ENCODE results near the gene ANKFY1. TPM values are rescaled to one million over a fixed set of nuclear protein-coding genes. Genes with fewer than 3 reads are reported as not detected.
A peak's percentile ranks its signal among the peaks of the same experiment; 100 is the strongest.

Gene ANKFY1
- total RNA-seq, 1 donor from 2014 or later = 44.2 TPM

GRCh38 chr17:4161967-4162305 is 101.8 kb downstream of the ANKFY1 start:
- Histone ChIP-seq H3K4me3 (no peak overlapping the region), H3K27me3 (no peaks in the 10 kb centered on the region), H3K4me1 (peaks cover 37% of the 10 kb centered on the region), H3K27ac (peak overlapping the region; percentile 14), H3K36me3 (peaks cover 0 to 28% of the 10 kb centered on the region in 2 donors), H3K9me3 (no peaks in the 10 kb centered on the region)
- DNase-seq (ENCODE audit: extremely low spot score in 2 of 2) = no peak
- intact Hi-C loops (cut with DNase I) = no loop called here
- TF ChIP-seq POLR2A (IDR thresholded peaks at IDR 0.05) = no peak
- TF ChIP-seq POLR2AphosphoS5 (IDR thresholded peaks at IDR 0.05; ENCODE audit: insufficient read depth in 1 of 2, low read depth in 1 of 2) = no peak
- TF ChIP-seq, protein P1, sequence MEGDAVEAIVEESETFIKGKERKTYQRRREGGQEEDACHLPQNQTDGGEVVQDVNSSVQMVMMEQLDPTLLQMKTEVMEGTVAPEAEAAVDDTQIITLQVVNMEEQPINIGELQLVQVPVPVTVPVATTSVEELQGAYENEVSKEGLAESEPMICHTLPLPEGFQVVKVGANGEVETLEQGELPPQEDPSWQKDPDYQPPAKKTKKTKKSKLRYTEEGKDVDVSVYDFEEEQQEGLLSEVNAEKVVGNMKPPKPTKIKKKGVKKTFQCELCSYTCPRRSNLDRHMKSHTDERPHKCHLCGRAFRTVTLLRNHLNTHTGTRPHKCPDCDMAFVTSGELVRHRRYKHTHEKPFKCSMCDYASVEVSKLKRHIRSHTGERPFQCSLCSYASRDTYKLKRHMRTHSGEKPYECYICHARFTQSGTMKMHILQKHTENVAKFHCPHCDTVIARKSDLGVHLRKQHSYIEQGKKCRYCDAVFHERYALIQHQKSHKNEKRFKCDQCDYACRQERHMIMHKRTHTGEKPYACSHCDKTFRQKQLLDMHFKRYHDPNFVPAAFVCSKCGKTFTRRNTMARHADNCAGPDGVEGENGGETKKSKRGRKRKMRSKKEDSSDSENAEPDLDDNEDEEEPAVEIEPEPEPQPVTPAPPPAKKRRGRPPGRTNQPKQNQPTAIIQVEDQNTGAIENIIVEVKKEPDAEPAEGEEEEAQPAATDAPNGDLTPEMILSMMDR (IDR thresholded peaks at IDR 0.05) = no peak

DNA sequence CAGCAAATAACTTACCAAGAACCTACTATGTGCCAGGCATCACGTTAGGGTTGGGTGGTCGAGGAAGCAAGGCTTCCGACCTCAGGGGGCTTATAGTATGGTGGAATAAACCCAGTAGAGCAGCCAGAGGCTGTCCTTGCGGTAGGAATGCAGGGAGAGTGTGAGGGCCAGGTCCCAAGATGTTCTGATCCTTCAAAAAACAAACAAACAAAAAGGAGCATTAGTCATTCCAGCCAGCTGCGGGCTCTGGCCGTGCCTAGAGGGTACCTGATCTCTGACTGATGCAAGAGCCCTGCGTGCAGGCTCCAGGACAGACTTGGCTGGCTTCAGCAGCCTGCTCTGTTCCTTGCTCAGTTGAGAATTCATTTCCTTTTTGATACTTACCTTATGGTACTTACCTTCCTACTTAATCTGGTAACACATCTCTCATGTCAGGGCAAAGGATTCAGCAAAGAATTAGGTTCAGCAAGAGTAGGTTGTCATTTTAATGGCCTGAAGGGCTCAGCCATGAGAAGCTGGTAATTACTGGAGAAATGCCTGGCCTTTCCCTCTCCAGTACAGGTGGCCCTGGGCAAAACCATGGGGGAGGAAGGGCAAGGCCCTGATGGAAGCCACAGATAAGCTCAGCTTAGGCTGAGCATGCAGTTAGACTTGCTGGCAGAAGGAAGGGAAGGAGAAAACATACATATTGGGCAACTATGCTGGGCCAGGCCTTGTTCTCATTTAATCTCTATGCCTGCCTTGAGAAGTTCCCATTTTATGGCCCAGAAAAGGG is 102.4 kb downstream of the ANKFY1 start:
- H3K27ac ChIP-seq = peak overlapping the region; percentile 14
- no peak for DNase-seq (ENCODE audit: extremely low spot score in 2 of 2)
- H3K36me3 ChIP-seq = peaks cover 0 to 26% of the 10 kb centered on the region in 2 donors

DNA sequence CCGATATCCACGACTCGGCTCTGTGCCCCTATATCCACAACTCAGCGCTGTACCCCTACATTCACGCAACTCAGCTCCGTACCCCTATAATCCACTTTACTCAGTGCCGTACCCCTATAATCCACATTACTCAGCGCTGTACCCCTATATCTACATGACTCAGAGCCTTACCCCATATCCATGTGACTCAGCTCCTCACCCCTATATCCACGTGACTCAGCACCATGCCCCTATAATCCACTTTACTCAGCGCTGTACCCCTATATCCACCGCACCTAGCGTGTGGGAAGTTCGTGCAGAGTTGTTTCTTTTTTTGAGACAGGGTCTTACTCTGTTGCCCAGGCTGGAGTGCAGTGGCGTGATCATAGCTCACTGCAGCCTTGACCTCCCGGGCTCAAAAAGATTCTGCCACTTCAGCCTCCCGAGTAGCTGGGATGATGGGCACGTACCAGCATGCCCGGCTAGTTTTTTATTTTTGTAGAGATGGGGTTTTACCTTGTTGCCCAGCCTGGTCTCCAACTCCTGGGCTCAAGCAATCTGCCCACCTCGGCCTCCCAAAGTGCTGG is 103.4 kb downstream of the ANKFY1 start:
- intact Hi-C loops (cut with DNase I) = no loop called here

More for the DNA sequence above, 102.4 kb downstream of the ANKFY1 start:
- Histone ChIP-seq H3K4me1 (peaks cover 37% of the 10 kb centered on the region), H3K4me3 (no peak overlapping the region), H3K9me3 (no peaks in the 10 kb centered on the region), H3K27me3 (no peaks in the 10 kb centered on the region)
- no peak for TF ChIP-seq POLR2A (IDR thresholded peaks at IDR 0.05)
- TF ChIP-seq, protein P1 (IDR thresholded peaks at IDR 0.05) = no peak
- peak in 1 of 2 donors; percentile 62 for TF ChIP-seq POLR2AphosphoS5 (IDR thresholded peaks at IDR 0.05; ENCODE audit: insufficient read depth in 1 of 2, low read depth in 1 of 2)
- intact Hi-C loops (cut with DNase I) = no loop called here

GRCh38 chr17:4159761-4160160 is 104.0 kb downstream of the ANKFY1 start:
- Histone ChIP-seq H3K27me3 (no peaks in the 10 kb centered on the region), H3K4me1 (peaks cover 37% of the 10 kb centered on the region), H3K4me3 (no peak overlapping the region), H3K27ac (no peak overlapping the region), H3K36me3 (peaks cover 0 to 23% of the 10 kb centered on the region in 2 donors), H3K9me3 (no peaks in the 10 kb centered on the region)
- DNase-seq (ENCODE audit: extremely low spot score in 2 of 2) = no peak
- intact Hi-C loops (cut with DNase I) = no loop called here
- TF ChIP-seq POLR2AphosphoS5 (IDR thresholded peaks at IDR 0.05; ENCODE audit: insufficient read depth in 1 of 2, low read depth in 1 of 2) (no peak), POLR2A (IDR thresholded peaks at IDR 0.05) (no peak)
- TF ChIP-seq, protein P1 (IDR thresholded peaks at IDR 0.05) = no peak

More for the DNA sequence above, 103.4 kb downstream of the ANKFY1 start:
- TF ChIP-seq POLR2A (IDR thresholded peaks at IDR 0.05) (no peak), POLR2AphosphoS5 (IDR thresholded peaks at IDR 0.05; ENCODE audit: insufficient read depth in 1 of 2, low read depth in 1 of 2) (no peak)
- TF ChIP-seq, protein P1 (IDR thresholded peaks at IDR 0.05) = no peak
- H3K36me3 ChIP-seq = peaks cover 0 to 23% of the 10 kb centered on the region in 2 donors
- H3K27ac ChIP-seq = peak overlapping the region; percentile 14
- H3K4me3 ChIP-seq = no peak overlapping the region
- H3K9me3 ChIP-seq = no peaks in the 10 kb centered on the region
- peaks cover 37% of the 10 kb centered on the region for H3K4me1 ChIP-seq
- DNase-seq (ENCODE audit: extremely low spot score in 2 of 2) = no peak
- H3K27me3 ChIP-seq = no peaks in the 10 kb centered on the region

All from vagina (tissue), 2 donors.